Measurements from ENCODE around the gene TNFSF13. TPM values are rescaled to one million over a fixed set of nuclear protein-coding genes. Genes with fewer than 3 reads are reported as not detected.

Gene TNFSF13, protein sequence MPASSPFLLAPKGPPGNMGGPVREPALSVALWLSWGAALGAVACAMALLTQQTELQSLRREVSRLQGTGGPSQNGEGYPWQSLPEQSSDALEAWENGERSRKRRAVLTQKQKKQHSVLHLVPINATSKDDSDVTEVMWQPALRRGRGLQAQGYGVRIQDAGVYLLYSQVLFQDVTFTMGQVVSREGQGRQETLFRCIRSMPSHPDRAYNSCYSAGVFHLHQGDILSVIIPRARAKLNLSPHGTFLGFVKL
- total RNA-seq, result 13.5 and 14.3 TPM in 2 replicates

DNA sequence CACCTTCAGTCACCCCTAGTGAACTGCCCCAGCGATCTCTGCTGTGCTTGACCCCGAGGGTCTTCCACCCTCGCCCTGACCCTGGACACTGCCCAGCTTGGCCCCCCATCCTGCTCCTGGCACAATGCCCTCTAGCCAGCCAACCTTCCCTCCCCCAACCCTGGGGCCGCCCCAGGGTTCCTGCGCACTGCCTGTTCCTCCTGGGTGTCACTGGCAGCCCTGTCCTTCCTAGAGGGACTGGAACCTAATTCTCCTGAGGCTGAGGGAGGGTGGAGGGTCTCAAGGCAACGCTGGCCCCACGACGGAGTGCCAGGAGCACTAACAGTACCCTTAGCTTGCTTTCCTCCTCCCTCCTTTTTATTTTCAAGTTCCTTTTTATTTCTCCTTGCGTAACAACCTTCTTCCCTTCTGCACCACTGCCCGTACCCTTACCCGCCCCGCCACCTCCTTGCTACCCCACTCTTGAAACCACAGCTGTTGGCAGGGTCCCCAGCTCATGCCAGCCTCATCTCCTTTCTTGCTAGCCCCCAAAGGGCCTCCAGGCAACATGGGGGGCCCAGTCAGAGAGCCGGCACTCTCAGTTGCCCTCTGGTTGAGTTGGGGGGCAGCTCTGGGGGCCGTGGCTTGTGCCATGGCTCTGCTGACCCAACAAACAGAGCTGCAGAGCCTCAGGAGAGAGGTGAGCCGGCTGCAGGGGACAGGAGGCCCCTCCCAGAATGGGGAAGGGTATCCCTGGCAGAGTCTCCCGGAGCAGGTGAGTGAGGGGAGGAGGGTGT lies at the start of gene TNFSF13:
TNFSF13 (plus strand) TSS at position 207 of the 776 bp plus-strand sequence; CDS start at position 497, 290 bp downstream.
- H3K27me3 ChIP-seq (ENCODE audit: control insufficient read depth, insufficient read depth, low read length), result no peaks in the 10 kb centered on the region
- DNase-seq (ENCODE audit: low read depth), result no peak
- H3K36me3 ChIP-seq (ENCODE audit: control insufficient read depth, insufficient read depth, low read length), result no peaks in the 10 kb centered on the region
- TF ChIP-seq, protein P1, sequence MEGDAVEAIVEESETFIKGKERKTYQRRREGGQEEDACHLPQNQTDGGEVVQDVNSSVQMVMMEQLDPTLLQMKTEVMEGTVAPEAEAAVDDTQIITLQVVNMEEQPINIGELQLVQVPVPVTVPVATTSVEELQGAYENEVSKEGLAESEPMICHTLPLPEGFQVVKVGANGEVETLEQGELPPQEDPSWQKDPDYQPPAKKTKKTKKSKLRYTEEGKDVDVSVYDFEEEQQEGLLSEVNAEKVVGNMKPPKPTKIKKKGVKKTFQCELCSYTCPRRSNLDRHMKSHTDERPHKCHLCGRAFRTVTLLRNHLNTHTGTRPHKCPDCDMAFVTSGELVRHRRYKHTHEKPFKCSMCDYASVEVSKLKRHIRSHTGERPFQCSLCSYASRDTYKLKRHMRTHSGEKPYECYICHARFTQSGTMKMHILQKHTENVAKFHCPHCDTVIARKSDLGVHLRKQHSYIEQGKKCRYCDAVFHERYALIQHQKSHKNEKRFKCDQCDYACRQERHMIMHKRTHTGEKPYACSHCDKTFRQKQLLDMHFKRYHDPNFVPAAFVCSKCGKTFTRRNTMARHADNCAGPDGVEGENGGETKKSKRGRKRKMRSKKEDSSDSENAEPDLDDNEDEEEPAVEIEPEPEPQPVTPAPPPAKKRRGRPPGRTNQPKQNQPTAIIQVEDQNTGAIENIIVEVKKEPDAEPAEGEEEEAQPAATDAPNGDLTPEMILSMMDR (IDR thresholded peaks at IDR 0.05; ENCODE audit: insufficient read depth, low read length, poor library complexity, severe bottlenecking), result no peak
- no peak within 1 kb of the TSS for H3K4me3 ChIP-seq (ENCODE audit: low read depth, low read length)

DNA sequence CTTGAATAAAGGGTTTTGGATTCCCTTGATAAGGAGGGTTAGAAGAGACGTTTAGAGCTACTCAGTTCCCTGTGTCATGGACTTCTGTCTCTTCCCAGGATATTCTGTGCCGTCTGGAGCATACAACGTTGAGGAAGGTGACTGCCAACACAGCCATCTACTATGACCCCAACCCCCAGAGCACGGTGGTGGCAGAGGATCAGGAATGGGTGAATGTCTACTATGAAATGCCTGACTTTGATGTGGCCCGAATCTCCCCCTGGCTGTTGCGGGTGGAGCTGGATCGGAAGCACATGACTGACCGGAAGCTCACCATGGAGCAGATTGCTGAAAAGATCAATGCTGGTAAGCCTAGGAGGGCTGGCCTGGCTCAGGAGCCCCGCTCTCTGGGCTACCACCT lies 49.7 kb upstream of the TNFSF13 start:
- no peak overlapping the region for H3K4me3 ChIP-seq (ENCODE audit: low read depth, low read length)
- DNase-seq (ENCODE audit: low read depth), result no peak
- no peaks in the 10 kb centered on the region for H3K27me3 ChIP-seq (ENCODE audit: control insufficient read depth, insufficient read depth, low read length)
- H3K36me3 ChIP-seq (ENCODE audit: control insufficient read depth, insufficient read depth, low read length), result peaks cover 8% of the 10 kb centered on the region
- TF ChIP-seq, protein P1 (IDR thresholded peaks at IDR 0.05; ENCODE audit: insufficient read depth, low read length, poor library complexity, severe bottlenecking), result no peak

DNA sequence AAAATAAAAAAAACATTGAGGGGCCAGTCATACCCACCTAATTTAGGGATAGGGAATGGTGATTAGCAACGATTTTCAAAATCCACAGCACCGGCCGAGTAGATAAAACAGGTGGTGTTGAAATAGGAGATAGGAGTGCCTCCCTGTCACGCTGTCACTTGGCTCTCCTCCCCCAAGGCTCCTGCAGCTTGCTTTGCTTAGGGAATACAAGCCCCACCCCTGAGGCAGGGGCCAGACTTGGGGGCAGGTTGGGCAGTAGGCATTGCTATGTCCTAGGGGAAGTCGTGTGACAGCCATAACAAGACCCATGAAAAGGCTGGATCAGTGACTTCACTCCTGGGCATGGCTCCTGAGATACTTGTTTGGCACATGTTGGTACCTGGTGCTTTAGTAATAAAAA lies 48.6 kb upstream of the TNFSF13 start:
- peaks cover 9% of the 10 kb centered on the region for H3K36me3 ChIP-seq (ENCODE audit: control insufficient read depth, insufficient read depth, low read length)
- TF ChIP-seq, protein P1 (IDR thresholded peaks at IDR 0.05; ENCODE audit: insufficient read depth, low read length, poor library complexity, severe bottlenecking), result no peak

DNA sequence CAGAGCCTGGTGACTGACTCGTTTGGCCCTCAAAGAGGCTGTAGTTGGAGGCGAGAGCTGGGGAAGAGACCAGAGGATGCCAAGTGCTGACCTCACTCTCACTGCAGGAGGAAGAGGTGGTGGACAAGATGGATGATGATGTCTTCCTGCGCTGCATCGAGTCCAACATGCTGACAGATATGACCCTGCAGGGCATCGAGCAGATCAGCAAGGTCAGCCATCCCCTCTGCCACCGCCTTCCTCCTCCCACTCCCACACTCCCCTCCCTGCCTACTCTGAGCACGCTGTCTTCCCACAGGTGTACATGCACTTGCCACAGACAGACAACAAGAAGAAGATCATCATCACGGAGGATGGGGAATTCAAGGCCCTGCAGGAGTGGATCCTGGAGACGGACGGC lies 47.4 kb upstream of the TNFSF13 start:
- TF ChIP-seq, protein P1 (IDR thresholded peaks at IDR 0.05; ENCODE audit: insufficient read depth, low read length, poor library complexity, severe bottlenecking), result no peak
- no peak for DNase-seq (ENCODE audit: low read depth)
- Histone ChIP-seq H3K27me3 (ENCODE audit: control insufficient read depth, insufficient read depth, low read length) (no peaks in the 10 kb centered on the region), H3K36me3 (ENCODE audit: control insufficient read depth, insufficient read depth, low read length) (peaks cover 9% of the 10 kb centered on the region), H3K4me3 (ENCODE audit: low read depth, low read length) (no peak overlapping the region)

More for the DNA sequence above, 48.6 kb upstream of the TNFSF13 start:
- Histone ChIP-seq H3K27me3 (ENCODE audit: control insufficient read depth, insufficient read depth, low read length) (no peaks in the 10 kb centered on the region), H3K4me3 (ENCODE audit: low read depth, low read length) (no peak overlapping the region)
- DNase-seq (ENCODE audit: low read depth), result no peak

DNA sequence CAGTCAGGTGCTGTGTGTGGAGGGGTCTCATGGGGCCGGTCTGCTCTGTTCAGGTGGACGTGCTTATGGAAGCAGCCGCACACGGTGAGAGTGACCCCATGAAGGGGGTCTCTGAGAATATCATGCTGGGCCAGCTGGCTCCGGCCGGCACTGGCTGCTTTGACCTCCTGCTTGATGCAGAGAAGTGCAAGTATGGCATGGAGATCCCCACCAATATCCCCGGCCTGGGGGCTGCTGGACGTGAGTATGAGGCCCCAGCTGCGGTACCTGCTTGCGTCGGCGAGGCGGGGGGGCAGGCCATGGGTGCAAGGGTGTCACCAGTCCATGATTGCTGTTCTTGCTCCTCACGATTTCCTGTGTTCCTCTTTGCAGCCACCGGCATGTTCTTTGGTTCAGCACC lies 46.4 kb upstream of the TNFSF13 start:
- H3K36me3 ChIP-seq (ENCODE audit: control insufficient read depth, insufficient read depth, low read length), result peaks cover 9% of the 10 kb centered on the region
- no peak for DNase-seq (ENCODE audit: low read depth)
- no peaks in the 10 kb centered on the region for H3K27me3 ChIP-seq (ENCODE audit: control insufficient read depth, insufficient read depth, low read length)
- TF ChIP-seq, protein P1 (IDR thresholded peaks at IDR 0.05; ENCODE audit: insufficient read depth, low read length, poor library complexity, severe bottlenecking), result no peak
- no peak overlapping the region for H3K4me3 ChIP-seq (ENCODE audit: low read depth, low read length)

Data from kidney epithelial cell (primary cell).